HG02678 (cell line): ENCODE measurements around the gene GGCT.

Source experiments
- ATAC-seq: cut with Tn5 transposase; IDR thresholded peaks from one replicate; pipeline ENCODE4 v1.9.1; 2021; ENCODE audit warnings: mild to moderate bottlenecking, moderate library complexity; ENCODE audit not compliant: unreplicated experiment

Gene GGCT

DNA sequence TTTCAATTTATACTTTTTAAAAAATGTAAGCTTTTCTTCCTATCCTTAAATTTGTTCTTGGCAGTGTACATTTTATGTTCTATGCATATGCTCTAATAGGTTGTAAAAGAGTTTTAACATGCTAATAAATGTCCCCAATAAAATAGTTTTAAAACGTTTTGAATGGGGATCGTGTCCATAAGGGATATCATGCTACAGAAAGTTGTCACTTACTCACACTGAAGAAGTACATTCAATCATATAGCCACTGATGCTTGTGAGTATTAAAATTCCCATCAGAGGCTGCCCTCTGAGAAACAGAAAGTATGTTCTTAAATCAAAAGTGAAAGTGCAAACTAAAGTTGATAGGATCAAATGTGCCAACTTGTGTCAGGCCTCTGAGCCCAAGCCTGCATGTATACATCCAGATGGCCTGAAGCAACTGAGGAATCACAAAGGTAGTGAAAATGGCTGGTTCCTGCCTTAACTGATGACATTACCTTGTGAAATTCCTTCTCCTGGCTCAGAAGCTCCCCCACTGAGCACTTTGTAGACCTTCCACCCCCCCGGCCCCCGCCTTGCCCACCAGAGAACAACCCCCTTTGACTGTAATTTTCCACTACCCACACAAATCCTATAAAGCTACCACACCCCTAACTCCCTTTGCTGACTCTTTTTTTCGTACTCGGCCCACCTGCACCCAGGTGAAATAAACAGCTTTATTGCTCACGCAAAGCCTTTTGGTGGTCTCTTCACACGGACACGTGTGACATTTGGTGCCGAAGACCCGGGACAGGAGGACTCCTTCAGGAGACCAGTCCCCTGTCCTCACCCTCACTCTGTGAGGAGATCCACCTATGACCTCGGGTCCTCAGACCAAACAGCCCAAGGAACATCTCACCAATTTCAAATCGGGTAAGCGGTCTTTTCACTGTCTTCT lies 25.2 kb downstream of the GGCT start:
- ATAC-seq: no peak

DNA sequence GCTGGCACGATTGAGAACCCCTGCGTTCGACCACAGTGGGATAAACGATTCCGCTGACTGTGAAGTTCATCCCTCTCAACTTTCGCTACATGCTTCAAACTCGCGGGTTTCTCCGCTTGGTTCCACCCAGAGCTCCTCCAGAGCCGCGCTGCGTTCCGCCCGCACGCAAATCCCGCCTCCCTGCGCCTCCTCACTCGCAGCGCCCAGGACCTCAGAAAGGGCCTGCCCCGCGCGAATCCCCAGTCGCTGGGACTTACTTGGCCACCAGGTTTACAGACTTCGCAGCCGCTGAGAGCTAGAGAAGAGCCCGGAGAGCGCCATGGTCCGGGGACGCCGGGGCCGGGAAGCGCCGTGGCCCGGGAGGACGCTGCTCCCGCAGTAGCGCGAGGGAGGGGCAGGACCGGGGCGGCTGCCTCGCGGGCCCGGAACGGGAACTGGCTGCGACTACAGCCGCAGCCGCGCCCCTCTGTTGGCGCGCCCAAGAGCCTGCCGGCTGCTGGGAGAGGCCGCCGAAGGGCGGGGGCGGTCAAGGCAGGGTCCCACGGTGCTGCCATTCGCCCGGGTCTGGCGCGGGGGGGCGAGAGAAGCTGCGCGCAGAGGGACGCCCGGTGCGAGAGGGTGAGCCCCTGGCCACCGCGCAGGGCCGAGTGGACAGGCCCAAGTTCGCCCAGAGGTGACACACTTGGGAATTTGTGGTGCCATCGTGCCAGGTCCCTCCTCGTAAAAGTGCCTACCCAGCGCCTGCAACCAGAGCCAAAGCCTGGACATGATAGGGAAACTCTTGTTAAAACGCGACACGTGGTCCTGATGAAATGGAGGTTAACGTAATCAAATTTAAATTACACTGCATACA lies 26.1 kb downstream of the GGCT start, which contains the start of gene NOD1:
NOD1 (minus strand) TSS at position 436 of the 853 bp plus-strand sequence. CDS start 21,863 bp downstream, outside the sequence.
- peak; percentile 94 for ATAC-seq

DNA sequence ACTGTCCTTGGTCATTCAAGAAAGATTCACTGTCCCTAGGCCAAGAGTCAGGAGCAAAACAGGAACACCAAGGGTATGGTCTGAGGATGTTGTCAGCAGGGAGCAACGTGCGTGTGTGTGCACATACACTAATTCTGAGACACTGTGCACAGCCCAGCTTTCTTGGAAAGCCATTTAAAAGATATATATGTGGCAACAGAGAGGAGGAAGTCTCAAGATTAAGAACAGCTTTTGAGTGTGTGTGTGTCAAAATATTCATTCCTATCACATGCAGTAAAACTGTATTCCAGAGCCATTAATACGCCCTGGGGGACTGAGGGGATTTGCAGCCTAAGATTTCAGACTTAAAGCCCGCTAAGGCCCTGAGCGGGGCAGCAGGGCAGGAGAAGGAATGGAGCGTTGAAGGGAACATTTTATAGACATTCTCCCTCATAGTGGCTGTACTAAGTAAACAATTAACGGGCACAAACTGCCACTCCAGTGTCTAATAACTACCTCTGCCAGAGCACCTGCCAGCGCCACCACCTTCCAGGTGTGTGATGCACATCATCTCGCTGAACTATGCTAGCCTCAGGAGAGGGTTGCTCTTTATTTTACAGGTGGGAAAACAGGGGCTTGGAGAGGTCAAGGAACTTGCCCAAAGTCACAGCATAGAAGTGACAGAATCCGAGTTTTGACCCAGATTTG lies 28.0 kb downstream of the GGCT start:
- no peak for ATAC-seq

DNA sequence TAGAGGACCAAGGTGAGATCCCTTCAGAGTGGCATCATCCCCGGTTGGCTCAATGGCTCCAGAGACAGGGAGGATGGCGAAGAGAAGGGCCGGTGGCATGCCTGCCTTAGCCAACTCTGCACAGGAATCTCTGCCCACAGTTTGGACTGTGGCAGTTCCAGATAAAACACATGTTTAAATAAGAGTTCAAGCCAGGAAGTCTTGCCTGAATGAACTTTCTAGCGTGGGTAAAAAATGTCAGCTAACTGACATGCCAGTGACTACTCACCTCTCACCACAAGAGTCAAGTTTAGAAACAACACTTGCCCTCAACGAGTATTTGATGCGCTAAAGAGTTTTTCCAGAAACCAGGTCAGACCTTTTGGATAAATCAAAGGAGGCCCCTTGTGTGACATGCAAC lies 29.0 kb downstream of the GGCT start:
- ATAC-seq: no peak

DNA sequence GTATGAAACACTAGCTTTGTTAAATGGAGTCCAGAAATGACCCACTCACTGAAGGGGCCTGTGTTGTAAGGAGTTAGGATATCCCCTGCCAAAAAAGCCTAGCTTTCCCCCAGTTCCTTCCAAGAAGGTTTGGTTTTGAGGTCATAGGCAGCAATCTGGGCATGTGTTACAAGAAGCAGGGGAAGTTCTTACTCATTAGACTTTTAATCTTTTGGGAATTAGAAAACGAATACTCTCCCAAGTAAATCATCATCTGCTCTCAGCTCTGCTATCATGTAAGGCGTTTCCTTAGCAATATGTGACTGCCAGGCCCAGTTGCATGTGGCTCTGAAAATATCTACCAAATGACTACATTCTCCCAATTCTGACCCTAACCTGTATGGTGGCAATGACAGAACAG lies 29.7 kb downstream of the GGCT start:
- no peak for ATAC-seq

DNA sequence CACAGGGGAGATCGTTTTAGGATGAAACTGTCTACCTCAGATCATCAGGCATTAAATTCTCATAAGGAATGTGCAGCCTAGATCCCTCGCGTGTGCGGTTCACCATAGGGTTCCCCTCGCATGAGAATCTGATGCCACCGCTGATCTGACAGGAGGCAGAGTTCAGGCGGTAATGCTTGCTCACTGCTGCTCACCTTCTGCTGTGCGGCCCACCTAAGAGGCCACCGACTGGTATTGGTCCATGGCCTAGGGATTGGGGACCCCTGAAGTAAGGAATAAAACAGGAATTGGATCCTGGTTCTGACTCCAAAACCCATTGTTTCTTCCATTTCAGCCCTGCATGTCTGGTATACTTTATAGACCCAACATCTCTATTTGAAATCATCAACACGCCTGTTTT lies 30.1 kb downstream of the GGCT start:
- no peak for ATAC-seq

DNA sequence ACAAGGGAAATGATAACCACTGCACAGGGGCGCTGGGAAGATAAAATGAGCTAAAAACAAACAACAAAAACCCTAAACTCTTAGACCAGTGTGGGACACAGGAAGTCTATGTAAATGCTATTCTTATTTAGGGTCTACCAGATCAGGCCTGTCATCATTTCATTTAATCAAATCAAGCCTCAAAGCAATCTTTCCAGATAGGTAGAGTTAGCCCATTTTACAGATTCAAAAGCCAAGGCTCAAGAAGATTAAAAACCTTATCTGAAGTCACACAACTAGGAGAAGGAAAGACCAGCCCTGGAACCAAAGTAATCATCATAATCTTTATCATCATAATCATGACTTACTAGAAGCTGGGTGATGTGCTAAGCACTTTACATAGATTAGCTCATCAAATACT lies 30.7 kb downstream of the GGCT start:
- no peak for ATAC-seq

DNA sequence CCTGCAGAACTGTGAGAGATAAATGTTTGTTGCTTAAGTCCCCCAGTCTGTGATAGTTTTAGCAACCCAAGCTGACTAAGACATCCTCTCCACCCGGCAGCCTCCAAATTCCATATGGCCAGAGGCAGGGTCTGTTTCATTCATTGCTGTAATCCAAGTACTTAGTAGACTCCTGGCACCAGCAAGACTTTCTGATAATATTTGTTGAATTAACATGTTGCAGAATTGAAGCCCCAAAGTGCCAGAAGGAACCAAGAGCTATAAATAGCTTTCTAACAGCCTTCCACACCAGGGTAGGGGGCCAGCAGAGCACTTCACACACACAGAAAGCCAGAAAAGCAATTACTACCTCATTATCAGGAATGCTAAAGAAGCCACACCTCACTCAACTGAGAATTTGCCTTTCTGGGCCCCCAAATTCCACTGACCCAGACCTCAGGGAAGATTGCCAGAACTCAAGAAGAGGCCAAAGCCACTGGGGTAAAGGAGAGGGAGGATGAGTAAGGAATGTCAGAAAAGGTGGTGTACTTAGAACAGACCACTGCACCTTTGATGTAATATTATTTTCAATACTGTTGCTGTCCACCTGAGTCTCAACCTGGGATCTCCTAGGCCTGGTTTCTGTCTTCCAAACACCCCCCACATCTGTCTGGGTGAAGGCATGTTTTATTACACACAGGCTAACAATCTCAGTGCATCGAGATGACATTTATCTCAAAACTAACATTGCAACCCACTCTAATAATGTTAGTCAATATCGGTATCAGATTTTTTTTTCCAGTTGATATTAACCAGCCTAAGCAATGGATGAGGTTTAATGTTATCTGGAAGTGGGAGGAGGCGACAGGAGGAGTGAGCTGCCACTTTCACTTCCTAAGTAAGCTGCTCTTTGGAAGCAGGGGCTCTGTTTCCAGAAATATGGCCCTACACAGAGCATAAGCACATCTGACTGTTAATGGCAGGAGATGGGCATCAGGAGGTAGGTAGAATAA lies 31.5 kb downstream of the GGCT start:
- no peak for ATAC-seq

DNA sequence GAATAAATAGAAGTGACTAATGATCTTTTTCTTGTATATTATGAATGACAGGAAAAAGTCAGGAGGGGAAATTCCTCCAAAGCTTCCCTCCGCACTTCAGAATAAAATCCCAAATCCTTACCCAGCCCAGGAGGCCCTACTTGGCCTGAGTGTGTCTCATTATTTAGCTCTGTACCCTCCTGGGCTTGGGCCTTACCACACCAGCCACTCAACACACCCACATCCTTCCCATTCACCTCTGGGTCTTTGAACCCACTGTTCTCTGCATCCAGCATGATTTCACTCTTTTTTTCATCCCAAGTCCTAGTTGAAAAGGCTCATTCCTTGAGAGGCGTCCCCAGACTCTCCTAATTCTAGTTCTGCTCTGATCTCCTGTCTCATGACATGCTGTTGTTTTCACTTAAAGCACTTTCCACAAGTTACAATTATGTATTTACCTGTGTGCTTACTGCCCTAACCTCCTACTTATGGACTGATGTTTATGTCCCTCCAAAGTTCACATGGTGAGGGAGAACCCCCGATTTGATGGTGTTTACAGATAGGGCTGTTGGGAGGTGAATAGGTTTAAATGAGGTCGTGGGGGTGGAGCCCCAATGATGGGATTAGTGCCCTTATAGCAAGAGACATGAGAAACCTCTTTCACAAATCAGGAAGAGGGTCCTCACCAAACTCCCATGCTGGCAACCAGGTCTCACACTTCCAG lies 32.4 kb downstream of the GGCT start:
- ATAC-seq: no peak

DNA sequence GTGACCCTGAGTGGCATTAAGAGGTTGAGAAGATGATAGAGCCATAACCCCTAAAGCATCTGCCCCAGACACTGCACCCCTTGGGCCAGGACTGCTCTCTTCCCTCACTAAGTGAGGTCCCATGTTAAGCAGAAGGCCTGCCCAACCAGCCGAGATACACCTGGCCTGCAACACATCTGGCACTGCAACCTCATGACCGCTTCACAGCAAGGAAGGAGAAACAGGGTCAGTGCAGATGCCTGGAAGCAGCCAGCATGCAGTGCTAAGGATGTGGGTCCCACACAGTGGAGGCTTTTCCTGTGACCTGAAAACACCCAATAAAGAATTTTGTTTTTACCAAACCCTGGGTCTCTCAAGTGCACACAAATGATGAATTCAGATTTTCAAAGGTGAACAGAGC lies 33.4 kb downstream of the GGCT start:
- ATAC-seq: no peak

DNA sequence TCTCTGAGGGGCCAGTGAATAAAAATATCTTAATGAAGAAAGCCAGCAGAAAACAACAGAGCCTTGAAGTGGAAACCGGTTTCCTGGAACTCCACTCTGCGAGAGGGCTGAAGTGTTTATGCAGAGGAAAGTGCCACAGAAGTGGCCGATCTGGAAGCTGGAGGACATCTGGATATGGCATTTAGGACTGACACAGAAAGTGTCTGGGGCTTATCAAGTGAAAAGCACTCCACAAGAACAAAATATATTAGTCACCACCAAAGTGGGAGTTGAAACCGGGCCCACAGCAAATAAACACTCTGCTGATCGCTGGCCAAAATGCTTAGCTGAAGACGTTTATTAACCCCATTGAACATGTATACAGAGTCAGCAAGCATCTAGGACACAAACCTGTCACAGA lies 33.9 kb downstream of the GGCT start:
- no peak for ATAC-seq

DNA sequence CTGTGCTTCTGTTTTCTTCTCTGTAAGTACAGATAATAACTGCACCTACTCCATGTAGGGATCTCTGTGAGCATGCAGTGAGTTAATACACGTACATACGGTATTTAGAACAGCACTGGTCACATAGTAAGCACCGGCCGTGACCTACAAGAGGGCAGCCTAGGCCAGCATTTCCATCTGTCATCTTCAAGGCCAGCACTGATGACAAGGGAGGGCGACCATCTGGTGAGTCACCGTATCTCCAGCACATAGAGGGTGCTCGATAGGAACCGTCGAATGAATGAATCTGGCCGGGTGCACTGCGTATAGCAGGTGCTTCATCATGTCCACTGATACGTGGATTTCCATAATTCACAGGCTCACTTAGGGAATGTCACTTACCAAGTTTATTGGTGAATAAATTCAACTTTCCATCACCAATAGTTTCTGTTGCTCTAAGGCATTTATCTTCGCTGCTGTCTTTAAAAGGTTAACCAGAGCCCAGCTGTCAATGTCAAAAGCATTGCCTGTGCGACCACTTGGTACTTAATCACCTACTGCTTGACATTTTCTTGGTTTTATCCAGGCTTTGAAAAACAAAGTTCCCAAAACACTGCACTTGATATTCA lies 34.4 kb downstream of the GGCT start:
- no peak for ATAC-seq

DNA sequence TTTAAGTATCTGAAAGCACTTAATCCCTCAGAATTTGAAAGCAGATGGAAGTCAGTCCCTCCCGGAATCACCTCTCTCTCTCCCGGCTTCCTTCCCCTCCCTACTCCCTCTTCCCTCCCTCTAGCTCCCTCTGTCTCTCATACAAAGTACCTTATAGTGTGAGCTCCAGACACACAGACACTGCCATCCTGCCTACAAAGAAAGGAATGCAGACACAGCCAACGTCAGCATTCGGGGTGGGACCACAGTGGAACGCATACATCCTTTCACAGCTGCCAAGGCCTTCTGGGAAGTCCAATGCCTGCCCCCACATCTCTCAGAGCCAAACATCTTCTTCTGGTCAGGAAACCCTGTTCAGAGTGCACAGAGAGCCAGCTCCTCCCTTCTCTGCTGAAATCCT lies 35.3 kb downstream of the GGCT start:
- ATAC-seq: no peak

DNA sequence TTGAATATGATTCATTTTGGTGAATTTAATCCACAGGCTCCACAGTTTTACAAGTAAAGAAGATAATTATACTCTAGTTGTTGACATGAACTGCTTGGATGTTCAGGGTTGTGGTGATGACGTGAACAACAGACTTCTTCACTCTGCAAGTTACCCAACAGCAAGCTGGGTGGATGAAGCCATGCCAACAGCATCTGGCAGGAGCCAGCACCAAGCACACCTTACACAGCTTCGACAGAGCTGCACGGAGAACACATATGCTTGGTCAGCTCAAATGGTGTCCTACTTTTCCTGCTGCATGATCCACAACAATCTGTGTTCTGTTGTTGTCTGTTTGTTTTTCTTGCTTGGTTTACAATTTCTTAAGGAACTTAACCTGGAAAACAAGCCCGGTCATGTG lies 35.8 kb downstream of the GGCT start:
- ATAC-seq: no peak

DNA sequence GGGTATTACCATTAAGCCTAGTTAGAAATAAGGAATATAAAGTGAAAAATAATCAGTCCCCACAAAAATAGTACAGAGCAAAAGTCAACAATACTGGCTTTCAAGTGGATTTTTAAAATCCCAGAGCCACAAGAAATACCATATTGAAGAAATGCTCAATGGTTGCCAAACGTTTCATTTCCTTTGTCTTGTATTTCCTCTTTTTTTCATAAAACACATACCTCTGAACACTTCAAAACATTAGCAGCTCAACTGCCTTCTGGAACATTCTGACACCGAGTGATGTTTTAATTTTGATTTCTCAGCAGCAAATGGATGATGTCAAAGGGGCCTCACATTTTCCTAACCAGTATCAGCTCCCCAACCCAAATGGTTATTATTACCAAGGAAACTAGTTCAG lies 36.6 kb downstream of the GGCT start:
- no peak for ATAC-seq

DNA sequence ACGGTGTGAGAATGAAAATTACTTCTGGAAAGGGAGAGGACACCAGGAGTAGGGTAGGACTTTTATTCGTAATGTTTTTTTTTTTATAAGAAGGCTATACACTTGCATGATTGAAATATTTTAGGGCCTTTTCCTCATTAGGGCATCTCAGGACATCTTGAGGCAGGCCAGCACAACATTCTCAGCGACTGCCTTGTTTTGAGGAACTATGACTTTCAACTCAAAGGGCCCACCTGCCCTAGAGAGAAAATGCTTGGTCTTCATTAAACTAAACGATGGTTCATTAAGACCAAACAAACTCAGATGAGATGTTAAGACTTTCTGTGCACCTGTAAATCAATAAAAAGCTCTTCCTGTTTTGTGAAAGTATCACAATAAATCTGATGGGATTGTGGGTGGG lies 37.4 kb downstream of the GGCT start:
- no peak for ATAC-seq

DNA sequence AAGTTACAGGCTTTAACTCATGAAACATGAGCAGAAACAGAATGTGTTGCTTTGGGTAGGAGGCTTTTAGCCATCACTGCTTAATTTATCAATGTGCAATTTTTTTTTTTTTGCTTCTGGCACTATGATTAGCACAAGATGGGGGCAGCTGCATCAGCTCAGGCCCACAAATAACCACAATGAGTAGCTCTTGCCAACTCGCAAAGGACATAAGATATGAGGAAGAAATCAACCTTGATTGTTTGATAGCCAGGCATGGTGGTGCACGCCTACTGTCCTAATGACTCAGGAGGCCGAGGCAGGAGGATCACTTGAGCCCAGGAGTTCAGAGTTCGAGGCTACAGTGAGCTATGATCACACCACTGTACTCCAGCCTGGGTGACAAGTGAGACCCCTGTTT lies 38.4 kb downstream of the GGCT start:
- ATAC-seq: no peak

DNA sequence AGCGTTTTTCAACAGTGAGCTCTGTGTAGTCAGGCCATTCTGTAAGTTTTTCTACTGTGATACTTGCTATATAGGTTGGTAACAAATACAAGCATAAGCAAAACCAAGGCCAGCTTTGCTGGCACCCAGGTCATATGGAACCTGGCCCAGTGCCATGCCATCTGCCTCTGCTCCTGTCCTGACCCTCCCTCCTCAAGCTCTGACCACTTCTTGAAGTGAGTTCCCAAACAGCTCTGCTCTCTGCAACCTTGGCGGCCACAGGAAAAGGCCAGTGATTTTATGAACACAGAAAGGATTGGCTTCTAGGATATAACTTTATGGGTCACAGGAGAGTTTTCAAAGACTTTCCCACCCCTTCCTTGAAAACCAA lies 38.8 kb downstream of the GGCT start:
- ATAC-seq: no peak
